Breast epithelium (tissue), 3 donors: Measurements from ENCODE around the gene TEAD1.

Experiments used
- POLR2A ChIP-seq: fragments of 450-650 bp; IDR thresholded peaks from one replicate; pipeline ENCODE4 v1.6.1; 2016; ENCODE audit warnings: antibody characterized with exemption, mild to moderate bottlenecking, moderate library complexity
- POLR2AphosphoS5 ChIP-seq, 3 donors: sonication (generic); formaldehyde crosslinking; IDR thresholded peaks; one replicate each; pipeline ENCODE4 v1.6.1; 2017; ENCODE audit warnings: antibody characterized with exemption in 3 of 3
- TF ChIP-seq, protein P1 (sequence below), 3 donors: fragments of 450-650 bp; IDR thresholded peaks; one replicate each; pipeline ENCODE4 v1.5.1; 2016 to 2017; ENCODE audit warnings: antibody characterized with exemption in 3 of 3, mild to moderate bottlenecking in 3 of 3, moderate library complexity in 3 of 3

DNA sequence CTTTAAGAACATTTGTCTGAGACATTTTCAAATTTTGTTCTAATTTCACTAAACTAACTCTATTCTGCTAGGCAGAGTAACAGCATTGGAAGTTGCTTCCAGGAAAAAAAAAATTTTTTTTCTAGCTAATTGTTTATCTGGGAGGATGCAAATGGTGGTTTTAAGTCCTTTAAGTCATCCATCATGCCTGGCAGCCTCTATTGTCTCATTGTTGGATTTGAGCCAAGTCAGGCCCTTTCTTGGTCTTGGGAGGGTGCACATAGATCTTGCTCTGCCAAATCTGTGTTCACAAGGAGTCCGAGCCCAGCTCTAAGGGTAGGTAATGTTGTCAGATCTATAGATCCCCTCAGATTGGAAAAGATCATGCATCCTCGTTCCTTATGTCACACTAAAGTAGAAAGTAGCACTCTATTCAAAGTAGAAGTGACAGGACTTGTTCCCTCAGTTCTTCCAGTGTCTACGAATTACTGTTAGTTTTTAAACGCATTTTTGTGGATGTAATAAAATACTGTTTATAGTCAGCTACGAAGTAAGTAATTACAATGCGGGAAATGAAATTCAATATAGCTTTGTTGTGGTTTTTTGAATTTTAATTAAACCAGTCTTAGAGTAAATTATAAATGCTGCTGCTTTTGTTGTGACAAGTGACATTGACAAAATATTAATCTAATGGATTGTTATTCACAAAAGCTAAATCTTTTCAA lies 168.9 kb downstream of the TEAD1 start:
- TF ChIP-seq POLR2AphosphoS5 (IDR thresholded peaks at IDR 0.05) (no peak), POLR2A (no peak)
- TF ChIP-seq, protein P1, sequence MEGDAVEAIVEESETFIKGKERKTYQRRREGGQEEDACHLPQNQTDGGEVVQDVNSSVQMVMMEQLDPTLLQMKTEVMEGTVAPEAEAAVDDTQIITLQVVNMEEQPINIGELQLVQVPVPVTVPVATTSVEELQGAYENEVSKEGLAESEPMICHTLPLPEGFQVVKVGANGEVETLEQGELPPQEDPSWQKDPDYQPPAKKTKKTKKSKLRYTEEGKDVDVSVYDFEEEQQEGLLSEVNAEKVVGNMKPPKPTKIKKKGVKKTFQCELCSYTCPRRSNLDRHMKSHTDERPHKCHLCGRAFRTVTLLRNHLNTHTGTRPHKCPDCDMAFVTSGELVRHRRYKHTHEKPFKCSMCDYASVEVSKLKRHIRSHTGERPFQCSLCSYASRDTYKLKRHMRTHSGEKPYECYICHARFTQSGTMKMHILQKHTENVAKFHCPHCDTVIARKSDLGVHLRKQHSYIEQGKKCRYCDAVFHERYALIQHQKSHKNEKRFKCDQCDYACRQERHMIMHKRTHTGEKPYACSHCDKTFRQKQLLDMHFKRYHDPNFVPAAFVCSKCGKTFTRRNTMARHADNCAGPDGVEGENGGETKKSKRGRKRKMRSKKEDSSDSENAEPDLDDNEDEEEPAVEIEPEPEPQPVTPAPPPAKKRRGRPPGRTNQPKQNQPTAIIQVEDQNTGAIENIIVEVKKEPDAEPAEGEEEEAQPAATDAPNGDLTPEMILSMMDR (IDR thresholded peaks at IDR 0.05), result no peak
